GM21423 (cell line): ENCODE results near the gene HHLA2.

Experiments
- ATAC-seq: cut with Tn5 transposase; IDR thresholded peaks from one replicate; pipeline ENCODE4 v1.9.1; 2021; ENCODE audit warnings: mild to moderate bottlenecking, moderate library complexity; ENCODE audit not compliant: unreplicated experiment

Gene HHLA2

GRCh38 chr3:108388136-108389132 is 92.1 kb downstream of the HHLA2 start:
- peak; percentile 65 for ATAC-seq

GRCh38 chr3:108389372-108389771 is 93.0 kb downstream of the HHLA2 start:
- ATAC-seq, result no peak

GRCh38 chr3:108391917-108392593 is 95.7 kb downstream of the HHLA2 start:
- ATAC-seq, result no peak

- no peak for ATAC-seq
These were observed 97.0 kb downstream of the HHLA2 start for GRCh38 chr3:108393128-108393900.

- no peak for ATAC-seq
These were observed 97.7 kb downstream of the HHLA2 start for GRCh38 chr3:108394016-108394415.

GRCh38 chr3:108394563-108394962 is 98.2 kb downstream of the HHLA2 start:
- no peak for ATAC-seq

GRCh38 chr3:108396336-108396735 is 100.0 kb downstream of the HHLA2 start:
- ATAC-seq, result no peak

- ATAC-seq, result no peak
These were observed 102.2 kb downstream of the HHLA2 start for GRCh38 chr3:108398510-108398909.

GRCh38 chr3:108401836-108402235 is 105.5 kb downstream of the HHLA2 start:
- ATAC-seq, result no peak

GRCh38 chr3:108403198-108403597 is 106.8 kb downstream of the HHLA2 start:
- ATAC-seq, result no peak

- no peak for ATAC-seq
These were observed 107.5 kb downstream of the HHLA2 start for GRCh38 chr3:108403686-108404345.

GRCh38 chr3:108404368-108404767 is 108.0 kb downstream of the HHLA2 start:
- ATAC-seq, result no peak

GRCh38 chr3:108406063-108406660 is 109.8 kb downstream of the HHLA2 start:
- no peak for ATAC-seq

- peak; percentile 89 for ATAC-seq
These were observed 110.4 kb downstream of the HHLA2 start for GRCh38 chr3:108406661-108407206.

- ATAC-seq, result no peak
These were observed 111.5 kb downstream of the HHLA2 start for GRCh38 chr3:108407886-108408285.

- ATAC-seq, result no peak
These were observed 112.8 kb downstream of the HHLA2 start for GRCh38 chr3:108408883-108409799.

- ATAC-seq, result no peak
These were observed 113.4 kb downstream of the HHLA2 start for GRCh38 chr3:108409800-108410178.

- no peak for ATAC-seq
These were observed 114.2 kb downstream of the HHLA2 start for GRCh38 chr3:108410531-108410984.
